ENCODE results near the gene LRRFIP1. TPM values are rescaled to one million over a fixed set of nuclear protein-coding genes. Genes with fewer than 3 reads are reported as not detected.

Gene LRRFIP1
- total and polyA plus RNA-seq, 8 donors = 104 to 160 (median 122) TPM

- H3K4me1 ChIP-seq = peaks cover 10 to 43% of the 10 kb centered on the region in 2 donors
- TF ChIP-seq CTCF (IDR thresholded peaks at IDR 0.05) = no peak
- no peak overlapping the region for H3K27ac ChIP-seq
- ATAC-seq (no peak), DNase-seq (no peak)
- peaks cover 0 to 38% of the 10 kb centered on the region in 2 donors for H3K27me3 ChIP-seq
- H3K4me3 ChIP-seq = no peak overlapping the region
- peaks cover 0 to 4% of the 10 kb centered on the region in 2 donors for H3K36me3 ChIP-seq
- no peaks in the 10 kb centered on the region for H3K9me3 ChIP-seq
- intact Hi-C loops (cut with DNase I) = no loop called here
These were observed 1.8 kb downstream of the LRRFIP1 start for GRCh38 chr2:237629188-237629534.

- no peaks in the 10 kb centered on the region for H3K9me3 ChIP-seq
- H3K4me3 ChIP-seq = no peak overlapping the region
- peaks cover 0 to 4% of the 10 kb centered on the region in 2 donors for H3K36me3 ChIP-seq
- peaks cover 0 to 38% of the 10 kb centered on the region in 2 donors for H3K27me3 ChIP-seq
- no peak for ATAC-seq
- intact Hi-C loops (cut with DNase I) = no loop called here
- no peak overlapping the region for H3K27ac ChIP-seq
- no peak for TF ChIP-seq CTCF (IDR thresholded peaks at IDR 0.05)
- peaks cover 10 to 37% of the 10 kb centered on the region in 2 donors for H3K4me1 ChIP-seq
- no peak for DNase-seq
These were observed 2.4 kb downstream of the LRRFIP1 start for GRCh38 chr2:237629739-237630138.

GRCh38 chr2:237630216-237631000 lies 3.0 kb downstream of the LRRFIP1 start:
- intact Hi-C loops (cut with DNase I) = no loop called here
- no peak for TF ChIP-seq CTCF (IDR thresholded peaks at IDR 0.05)
- Histone ChIP-seq H3K27ac (no peak overlapping the region), H3K9me3 (no peaks in the 10 kb centered on the region), H3K27me3 (peaks cover 0 to 38% of the 10 kb centered on the region in 2 donors), H3K4me3 (no peak overlapping the region), H3K36me3 (peaks cover 0 to 4% of the 10 kb centered on the region in 2 donors), H3K4me1 (peaks cover 10 to 31% of the 10 kb centered on the region in 2 donors)
- ATAC-seq (no peak), DNase-seq (no peak)

GRCh38 chr2:237631007-237631785 lies 3.8 kb downstream of the LRRFIP1 start:
- DNase-seq (no peak), ATAC-seq (no peak)
- Histone ChIP-seq H3K27ac (no peak overlapping the region), H3K4me1 (peaks cover 10 to 23% of the 10 kb centered on the region in 2 donors), H3K27me3 (peaks cover 0 to 38% of the 10 kb centered on the region in 2 donors), H3K9me3 (no peaks in the 10 kb centered on the region), H3K4me3 (no peak overlapping the region), H3K36me3 (peaks cover 0 to 4% of the 10 kb centered on the region in 2 donors)
- intact Hi-C loops (cut with DNase I) = no loop called here
- TF ChIP-seq CTCF (IDR thresholded peaks at IDR 0.05) = no peak
